Measurements from ENCODE around the gene RIMBP2.

DNA sequence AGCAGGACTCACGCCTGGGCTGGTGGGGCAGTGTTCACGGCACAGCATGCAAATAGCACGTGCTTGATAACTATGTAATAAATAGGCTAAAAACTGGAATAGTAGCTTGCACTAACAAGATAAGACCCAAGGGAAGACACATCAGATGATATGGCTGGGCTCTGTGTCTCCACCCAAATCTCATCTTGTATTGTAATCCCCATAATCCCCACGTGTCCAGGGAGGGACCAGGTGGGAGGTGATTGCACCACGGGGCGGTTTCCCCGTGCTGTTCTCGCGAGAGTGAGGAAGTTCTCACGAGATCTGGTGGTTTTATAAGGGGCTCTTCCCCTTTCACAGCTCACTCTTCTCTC is 46.9 kb downstream of the RIMBP2 start:
- TF ChIP-seq ZNF292 (tag by site-specific recombination; IDR thresholded peaks at IDR 0.05; ENCODE audit: borderline replicate concordance, low read depth): no peak
- TF ChIP-seq ZFP3 (tag by site-specific recombination; IDR thresholded peaks at IDR 0.05; ENCODE audit: low read depth): no peak
- TF ChIP-seq ZNF560 (tag by site-specific recombination; IDR thresholded peaks at IDR 0.05; ENCODE audit: borderline replicate concordance): no peak
- TF ChIP-seq CTCF (tag by site-specific recombination; IDR thresholded peaks at IDR 0.05): no peak
- TF ChIP-seq MZF1 (tag by site-specific recombination; IDR thresholded peaks at IDR 0.05; ENCODE audit: borderline replicate concordance): no peak

Data from HEK293 (cell line).